ENCODE results near the gene TULP3.

The TULP3 gene

DNA sequence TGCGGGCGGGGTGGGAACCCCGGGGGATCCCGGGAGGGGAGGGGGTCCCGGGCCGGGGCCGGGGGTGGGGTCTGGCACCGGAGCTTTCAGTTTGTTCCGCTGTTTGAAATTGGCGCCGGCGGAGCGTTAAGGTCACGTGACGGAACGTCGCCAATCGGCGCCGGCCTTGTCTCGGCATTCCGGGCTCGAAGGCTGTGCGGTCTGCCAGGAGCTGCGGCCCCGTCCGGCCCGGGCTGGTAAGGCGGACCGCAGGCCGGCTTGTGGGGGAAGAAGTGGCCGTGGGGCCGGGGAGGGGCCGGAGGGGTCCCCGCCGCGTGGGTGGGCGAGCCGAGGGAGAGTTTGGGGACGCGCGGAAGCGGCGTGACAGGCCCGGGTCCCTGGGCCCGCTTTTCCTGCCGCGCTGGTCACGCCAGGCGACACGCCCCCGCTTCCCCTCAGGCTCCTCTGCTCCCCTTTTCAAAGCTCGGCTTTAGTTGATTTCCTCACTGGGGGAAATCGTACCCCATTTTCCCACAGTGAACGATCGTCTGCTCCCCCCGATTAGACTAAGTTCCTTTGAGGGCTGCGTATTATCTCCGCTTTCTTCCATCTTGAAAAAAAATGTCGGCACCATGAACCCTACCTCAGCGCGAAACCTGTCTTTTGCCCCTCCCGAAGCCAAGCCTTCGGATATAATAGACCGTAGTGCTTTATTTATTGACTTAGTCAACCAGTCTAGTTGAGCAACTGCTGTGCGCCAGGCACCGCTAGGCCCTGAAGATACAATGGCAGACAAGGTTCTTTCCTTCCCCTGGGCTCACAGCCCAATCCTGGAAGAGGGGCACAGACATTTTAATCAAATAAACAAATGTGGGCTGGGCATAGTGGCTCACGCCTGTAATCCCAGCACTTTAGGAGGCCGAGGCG lies 13.4 kb upstream of the TULP3 start, which contains the start of the genes FOXM1 and RHNO1:
Gene FOXM1 (minus strand): TSS at position 128 of the 906 bp plus-strand sequence. CDS start 2,696 bp downstream, outside the sequence.
Gene RHNO1 (plus strand): TSS at position 177 of the 906 bp plus-strand sequence. CDS start 8,144 bp downstream, outside the sequence.
- DNase-seq = peak; percentile 57

DNA sequence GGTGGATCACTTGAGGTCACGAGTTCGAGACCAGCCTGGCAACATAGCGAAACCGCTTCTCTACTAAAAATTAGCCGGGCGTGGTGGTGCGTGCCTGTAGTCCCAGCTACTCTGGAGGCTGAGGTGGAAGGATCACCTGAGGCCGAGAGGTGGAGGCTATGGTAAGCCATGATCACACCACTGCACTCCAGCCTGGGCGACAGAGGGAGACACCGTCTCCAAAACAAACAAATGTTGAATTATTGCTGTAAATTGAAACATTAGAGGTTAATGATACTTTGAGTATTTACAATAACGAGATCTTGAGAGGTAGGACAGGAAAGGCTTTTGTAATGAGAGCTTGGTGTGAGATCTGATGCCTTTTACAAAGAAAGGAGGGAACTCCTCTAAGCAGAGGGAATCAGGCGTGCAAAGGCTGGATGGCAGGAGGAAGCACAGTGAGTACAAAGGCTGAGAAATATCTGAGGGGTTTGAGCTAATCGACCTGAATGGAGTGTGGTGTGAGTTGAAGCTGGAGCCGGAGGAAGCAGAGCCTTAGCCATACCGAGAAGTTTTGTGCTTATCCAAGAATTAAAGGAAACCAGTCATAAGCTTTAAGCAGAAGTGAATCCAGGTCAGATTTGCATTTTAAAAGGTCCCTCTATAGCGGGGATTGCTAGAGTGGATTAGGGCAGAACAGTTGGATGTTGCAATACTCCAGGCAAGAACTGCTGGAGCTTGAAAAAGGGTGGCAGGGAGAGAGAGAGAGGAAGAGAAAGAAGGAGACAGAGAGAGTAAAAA lies 12.5 kb upstream of the TULP3 start:
- DNase-seq = no peak

DNA sequence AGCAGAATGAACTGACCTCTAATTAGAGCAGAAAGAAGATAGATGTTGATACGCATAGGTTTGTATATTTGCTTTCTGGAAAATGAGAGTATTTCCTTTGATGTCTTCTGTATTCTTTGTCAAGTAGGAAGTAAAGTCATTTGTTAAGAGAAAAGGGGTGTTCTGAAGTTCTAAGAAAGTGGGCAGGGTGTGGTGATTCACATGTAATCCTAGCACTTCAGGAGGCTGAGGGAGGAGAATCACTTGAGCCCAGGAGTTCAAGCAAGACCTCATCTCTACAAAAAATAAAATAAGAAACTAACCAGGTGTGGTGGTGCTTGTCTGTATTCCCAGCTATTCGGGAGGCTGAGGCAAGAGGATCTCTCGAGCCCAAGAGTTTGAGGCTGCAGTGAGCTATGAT lies 10.8 kb upstream of the TULP3 start:
- no peak for DNase-seq

DNA sequence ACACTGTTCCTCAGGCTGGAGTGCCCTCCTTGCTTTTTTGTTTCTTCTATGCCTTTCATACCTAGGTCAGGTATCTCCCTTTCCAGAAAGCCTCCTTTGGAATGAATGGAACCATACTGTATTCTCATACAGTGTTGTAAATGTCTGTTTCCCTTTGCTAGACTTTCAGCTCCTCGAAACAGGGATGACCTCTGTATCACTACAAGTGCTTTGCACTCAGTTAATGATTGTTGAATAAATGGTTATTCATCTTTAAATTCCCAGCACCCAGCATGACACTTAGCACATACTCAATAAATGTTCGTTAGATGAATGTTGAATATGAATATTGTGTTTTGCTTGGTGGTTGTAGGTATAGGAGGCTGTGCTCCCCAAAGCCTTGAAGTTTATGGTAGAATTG lies 5.9 kb upstream of the TULP3 start:
- DNase-seq = no peak

DNA sequence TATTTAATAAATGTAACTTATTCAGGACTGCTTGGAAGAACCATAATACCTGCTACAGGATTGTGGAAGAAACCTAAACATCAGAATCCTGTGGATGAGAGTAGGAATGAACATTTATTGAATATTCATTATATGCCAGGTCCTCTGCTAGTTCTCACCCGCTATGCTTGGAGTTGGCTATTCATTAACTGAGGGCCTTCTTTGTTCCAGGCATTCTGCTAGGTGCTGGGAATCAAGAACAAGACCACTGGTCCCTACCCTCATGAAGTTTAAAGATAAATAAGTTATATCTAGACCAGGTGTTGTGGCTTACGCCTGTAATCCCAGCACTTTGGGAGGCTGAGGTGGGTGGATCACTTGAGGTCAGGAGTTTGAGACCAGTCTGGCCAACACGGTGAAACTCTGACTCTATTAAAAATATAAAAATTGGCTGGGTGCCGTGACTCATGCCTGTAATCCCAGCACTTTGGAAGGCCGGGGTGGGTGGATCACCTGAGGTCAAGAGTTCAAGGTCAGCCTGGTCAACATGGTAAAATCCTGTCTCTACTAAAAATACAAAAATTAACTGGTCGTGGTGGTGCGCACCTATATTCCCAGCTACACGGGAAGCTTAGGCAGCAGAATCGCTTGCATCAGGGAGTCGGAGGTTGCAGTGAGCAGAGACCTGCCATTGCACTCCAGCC lies 3.8 kb upstream of the TULP3 start:
- no peak for DNase-seq

DNA sequence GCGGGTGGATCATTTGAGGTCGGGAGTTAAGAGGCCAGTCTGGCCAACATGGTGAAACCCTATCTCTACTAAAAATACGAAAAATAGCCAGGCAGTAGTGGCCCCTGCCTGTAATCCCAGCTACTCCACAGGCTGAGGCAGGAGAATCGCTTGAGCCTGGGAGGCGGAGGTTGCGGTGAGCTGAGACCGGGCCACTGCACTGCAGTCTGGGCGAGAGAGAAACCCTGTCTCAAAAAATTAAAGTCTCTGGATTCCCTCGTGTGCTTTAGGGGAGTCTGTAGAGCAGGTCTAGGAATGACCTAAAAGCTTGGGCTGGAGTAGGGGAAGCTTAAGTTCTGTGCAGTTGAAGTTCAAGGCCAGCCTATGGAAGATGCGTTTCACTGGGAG lies 697 bp upstream of the TULP3 start:
- no peak for DNase-seq

DNA sequence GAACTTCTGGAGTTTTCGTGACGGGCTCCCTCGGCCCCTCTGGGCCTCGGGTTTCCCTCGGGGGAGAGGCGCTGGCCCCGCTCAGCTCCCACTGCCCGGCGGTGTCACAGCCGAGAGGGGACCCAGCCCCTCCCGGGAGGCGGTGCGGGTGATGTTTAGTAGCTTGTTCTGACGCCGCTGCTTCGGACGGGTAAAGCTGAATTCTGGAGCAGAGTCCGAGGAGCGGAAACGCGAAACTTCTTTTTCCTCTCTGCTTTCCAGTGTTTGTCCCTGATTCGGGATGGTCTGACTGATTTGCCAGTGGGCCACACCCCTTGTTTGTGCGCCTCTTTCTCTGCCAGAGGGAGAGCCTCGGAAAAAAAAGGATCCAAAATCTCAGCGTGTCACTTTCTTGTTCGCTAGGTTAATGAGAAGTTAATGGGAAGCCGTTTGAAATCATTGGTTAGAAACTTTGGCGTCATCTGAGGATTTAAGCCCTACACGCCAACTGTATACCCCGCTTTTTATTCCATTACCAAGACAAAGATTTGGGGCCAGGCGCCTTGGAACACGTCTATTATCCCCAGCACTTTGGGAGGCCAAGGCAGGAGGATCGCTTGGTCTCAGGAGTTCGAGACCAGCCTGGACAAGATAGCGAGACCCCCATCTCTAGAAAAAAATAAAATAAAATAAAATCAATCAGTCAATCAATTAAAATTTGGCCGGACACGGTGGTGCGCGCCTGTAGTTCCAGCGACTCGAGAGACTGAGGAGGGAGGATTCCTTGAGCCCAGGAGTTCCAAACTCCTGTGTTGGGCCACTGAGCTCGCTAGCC lies 756 bp downstream of the TULP3 start:
- no peak for DNase-seq

DNA sequence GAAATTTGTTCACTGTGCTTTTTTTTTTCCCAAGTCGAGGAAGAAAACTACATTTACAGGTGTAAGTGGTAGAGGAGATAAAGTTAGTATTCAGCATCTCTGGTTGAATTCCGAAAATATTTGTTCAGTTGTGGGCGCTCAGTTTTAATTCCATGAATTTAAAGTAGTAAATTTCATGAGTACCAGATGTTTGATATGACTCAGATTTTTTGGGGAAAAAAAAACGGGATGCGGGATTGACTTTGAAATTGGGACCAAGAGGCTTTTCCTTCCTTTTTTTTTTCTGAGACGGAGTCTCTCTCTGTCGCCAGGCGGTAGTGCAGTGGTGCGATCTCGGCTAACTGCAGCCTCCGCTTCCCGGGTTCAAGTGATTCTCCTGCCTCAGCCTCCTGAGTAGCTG lies 1.6 kb downstream of the TULP3 start:
- no peak for DNase-seq

DNA sequence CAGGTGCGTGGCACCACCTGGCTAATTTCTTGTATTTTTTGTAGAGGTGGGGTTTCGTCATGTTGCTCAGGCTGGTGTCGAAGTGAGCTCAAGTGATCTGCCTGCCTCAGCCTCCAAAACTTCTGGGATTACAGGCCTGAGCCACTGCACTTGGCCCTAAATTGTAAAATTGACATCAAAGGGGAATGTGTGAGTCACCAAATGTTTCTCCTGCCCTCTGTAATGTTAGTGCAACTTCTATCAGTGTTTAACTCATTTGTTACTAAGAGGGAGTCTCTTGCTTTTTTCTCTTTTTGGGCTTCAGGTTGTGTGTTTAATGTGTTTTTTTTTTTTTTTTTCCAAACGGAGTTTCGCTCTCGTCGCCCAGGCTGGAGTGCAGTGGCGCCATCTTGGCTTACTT lies 2.3 kb downstream of the TULP3 start:
- DNase-seq = no peak

DNA sequence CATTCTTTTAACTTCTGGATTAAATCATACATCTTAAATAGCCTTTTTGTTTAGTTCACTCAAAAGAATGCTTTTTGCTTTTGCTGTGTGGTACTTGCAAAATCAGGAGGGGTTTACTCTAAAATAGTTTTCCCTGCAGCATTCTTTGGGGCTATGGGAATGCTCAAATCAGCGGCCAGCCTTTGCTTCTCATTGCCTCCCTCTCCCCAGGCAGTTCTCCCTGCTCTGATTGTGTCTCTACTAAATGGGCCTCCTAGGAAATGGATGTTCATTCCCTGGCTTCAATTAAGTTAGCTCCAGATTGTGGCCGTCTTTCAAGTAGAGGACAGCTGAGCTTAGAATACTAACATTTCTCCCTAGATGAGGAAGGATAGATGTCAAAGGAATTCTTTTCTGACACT lies 4.4 kb downstream of the TULP3 start:
- DNase-seq = no peak

DNA sequence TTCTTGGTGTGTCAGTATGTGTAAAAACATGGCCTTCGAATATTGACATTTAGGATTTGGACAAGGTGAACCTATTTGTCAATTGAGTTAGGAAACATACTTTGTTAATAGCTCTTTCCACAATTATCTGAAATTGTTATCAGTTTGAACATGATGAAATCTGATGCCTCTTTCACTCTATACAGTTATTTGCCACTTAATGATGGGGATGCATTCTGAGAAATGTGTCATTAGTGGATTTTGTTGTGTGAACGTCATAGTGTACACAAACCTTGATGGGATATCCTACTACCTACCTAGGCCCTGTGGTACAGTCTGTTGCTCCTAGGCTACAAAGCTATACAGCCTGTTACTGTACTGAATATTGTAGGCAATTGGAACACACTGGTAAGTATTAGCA lies 4.8 kb downstream of the TULP3 start:
- no peak for DNase-seq

DNA sequence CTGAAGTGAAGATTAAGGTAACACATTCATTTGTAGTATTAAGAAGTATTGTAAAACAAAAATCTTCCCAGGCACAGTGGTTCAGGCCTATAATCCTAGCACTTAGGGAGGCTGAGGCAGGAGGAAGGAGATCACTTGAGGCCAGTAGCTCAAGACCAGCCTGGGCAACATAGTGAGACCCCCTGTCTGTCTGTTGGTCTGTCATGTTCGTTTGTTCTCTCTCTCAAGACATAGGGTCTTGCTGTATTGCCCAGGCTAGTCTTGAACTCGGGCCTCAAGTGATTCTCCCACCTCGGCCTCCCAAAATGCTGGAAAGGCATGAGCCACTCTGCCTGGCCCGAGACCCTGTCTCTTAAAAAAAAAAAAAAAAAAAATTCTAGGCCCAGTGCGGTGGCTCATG lies 6.7 kb downstream of the TULP3 start:
- no peak for DNase-seq

DNA sequence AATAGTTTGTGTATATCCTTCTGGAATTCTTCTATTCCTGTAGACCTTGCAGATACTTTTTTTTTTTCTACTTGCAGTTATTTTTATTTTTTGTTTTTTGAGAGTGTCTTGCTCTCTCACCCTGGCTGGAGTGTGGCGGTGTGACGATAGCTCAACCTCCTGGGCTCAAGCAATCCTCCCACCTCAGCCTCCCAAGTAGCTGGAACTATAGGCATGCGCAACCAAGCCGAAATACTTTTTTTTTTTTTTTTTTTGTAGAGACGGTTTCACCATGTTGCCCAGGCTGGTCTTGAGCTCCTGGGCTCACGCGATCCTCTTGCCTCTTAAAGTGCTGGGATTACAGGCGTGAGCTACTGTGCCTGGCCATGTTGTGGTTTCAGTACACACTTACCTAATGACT lies 10.0 kb downstream of the TULP3 start:
- DNase-seq = no peak

DNA sequence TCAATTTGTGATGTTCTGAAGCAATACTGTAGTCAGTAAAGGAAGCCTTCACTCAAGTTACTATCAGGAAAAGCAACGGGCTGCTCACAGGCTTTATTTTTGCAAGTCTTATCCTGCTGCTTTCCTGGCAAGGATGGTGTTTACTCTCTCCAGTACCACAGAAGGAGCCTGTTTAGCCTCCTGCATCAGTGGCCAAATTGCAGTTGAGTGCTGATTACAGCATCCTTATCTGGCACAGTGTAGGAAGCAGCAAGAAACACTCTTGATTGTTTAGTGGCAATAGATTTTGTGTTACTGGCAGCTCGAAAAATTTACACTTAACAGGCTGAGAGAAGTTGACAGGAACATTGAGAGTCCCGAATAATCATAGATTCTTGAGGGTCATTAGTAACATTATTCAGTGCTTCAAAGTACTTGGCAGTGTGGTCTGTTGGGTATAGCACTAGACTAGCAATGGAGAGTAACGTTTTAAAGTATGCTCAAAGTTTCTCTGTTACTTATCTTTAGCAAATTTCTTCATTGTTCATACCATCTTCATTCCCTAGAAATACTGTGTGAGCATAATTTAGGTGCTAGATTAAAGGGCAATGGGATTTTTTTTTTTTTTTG lies 11.7 kb downstream of the TULP3 start:
- no peak for DNase-seq

DNA sequence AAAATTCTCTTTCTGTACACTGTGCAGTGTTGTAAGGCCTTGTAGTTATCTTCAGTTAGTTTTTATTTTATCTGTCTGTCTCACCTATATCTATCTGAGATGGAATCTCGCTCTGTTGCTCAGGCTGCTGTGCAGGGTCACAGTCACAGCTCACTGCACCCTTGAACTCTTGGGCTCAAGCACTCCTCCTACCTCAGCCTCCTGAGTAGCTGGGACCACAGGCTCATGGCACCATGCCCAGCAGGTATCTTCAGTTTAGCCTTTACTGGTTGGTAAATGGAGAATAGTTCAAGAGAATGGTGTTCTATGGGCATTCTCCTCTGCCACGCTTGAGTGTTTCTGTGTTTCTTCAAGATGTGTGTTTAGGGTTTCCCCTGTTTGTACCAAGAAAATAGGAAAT lies 13.6 kb downstream of the TULP3 start:
- no peak for DNase-seq

DNA sequence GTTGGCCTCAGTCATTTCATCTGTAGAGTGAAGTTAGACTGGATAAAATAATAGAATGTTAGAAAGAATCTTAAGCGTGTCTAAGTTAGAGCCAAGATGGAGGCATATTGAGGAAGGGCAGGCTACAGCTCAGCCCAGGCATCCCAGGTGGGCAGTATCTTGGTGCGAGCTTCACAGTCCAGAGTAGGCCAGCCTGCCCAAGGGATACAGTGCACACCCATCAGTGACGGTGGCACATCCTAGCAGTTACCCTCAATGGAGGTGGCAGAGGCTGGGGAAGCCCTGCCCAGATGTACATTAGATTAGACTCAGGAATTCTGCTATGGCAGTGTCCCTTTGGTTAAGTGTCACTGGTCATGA lies 21.5 kb downstream of the TULP3 start:
- no peak for DNase-seq

DNA sequence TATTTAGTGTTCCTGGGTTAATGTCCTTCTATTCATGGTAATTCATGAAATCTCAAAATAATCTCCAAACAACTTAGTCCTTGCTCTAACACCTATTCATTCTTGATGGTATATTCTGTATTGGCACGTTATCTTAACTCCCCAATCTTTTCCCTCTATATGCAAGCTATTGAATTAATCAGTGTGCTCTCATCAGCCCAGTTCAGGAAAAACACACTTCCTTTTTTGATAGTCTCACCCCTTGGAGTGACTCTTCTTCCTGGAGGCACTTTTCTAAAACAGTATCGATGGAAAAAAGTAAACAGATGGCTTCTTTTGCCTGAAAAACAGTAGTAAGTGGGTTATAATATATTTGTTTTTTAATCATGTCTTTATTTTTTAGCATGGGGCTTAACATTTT lies 28.6 kb downstream of the TULP3 start:
- DNase-seq = no peak

DNA sequence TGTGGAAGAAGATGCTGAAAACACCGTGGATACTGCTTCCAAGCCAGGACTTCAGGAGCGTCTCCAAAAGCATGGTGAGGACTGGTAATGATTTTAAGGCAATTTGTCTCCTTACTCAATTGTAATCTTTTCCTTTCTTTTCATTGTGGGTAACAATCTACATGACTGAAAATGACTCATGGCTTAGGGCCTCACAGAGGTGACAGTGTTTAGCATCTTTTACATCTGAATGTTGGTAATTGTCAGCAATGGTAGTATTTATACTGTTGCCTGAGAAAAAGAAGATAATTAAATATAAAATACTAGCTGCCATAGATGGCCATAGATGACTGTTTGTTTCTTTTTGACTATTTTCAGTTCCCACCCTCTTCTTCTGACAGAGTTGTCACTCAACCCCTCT lies 31.6 kb downstream of the TULP3 start:
- DNase-seq = no peak

DNA sequence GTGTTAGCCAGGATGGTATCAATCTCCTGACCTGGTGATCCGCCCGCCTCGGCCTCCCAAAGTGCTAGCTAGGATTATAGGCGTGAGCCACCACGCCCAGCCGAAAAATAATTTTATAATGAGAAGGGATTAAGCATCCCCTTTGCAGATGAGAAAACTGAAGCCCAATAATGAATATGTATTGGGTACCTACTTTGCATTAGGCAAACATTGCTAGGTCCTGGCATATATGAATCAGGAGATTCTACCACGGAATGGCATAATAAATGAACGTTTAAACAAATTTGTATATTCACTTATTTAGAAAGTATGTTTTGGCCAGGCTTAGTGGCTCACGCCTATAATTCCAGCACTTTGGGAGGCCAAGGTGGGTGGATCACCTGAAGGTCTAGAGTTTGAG lies 32.4 kb downstream of the TULP3 start:
- no peak for DNase-seq

DNA sequence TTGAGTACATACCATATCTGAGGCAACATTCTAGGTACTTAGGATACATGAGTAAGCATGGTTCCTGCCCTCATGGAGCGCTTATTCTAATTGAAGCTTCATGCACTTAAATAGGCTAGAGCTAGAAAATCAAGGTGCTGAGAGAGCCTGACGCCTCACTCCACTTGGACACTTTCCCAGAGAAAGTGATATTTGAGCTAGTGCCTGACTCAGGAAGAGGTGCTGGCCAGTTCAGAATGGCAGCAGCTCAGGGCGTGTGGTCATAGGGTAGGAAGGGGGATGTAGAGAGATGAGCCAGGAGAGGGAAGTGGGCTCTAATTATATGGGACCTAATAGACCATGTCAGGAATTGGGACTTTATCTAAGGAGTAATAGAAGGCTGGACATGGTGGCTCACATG lies 33.3 kb downstream of the TULP3 start:
- DNase-seq = no peak

DNA sequence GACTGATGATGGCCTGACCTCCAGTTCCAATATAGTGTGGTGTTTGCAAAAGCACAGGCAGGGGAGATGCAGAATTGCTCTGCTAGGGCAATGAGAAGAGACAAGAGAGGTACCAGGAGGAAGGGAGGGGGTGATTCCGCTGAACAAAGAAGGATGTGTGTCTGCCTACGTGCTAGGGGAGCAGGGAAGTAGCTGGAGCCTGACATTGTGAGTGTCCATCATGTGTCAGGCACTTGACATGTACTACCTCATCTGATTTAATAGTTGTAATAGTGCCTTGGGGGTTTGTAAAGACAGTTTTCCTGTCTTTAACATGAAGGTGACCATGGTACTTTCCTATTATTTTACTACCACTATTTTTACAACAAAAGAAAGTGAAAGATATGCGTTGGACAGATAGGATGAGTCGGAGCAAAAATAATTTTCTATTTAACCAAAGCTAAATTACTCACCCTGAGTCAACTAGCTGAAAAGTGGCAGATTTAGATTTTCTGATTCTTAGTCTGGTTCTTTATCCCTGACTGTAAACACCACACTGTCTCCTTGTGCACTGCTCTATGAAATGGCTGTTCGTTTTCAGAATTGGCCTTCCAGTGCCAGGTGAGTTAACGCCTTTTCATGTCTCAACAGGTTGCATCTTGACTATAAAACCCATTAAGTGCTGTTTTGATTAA lies 34.8 kb downstream of the TULP3 start:
- no peak for DNase-seq

DNA sequence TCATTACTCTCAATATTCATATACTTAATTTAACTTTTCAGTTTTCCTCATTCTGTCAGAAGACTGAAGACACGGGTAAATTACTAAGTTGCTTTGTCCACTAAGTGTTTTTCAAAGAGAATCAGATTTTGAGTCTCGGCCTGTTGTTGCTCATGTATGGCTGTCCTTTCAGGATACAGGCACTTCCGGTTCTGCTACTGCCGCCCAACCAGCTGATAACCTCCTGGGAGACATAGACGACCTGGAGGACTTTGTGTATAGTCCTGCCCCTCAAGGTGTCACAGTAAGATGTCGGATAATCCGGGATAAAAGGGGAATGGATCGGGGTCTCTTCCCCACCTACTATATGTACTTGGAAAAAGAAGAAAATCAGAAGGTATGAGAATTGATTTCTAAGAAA lies 40.2 kb downstream of the TULP3 start:
- DNase-seq = no peak
